ENCODE data around the gene PLSCR3.

The PLSCR3 gene

GRCh38 chr17:7394452-7395191 is at the start of gene PLSCR3:
TSS of gene PLSCR3 (minus strand) at chr17:7394525. CDS start at chr17:7394110, 415 bp downstream.
- TF ChIP-seq, protein P1, sequence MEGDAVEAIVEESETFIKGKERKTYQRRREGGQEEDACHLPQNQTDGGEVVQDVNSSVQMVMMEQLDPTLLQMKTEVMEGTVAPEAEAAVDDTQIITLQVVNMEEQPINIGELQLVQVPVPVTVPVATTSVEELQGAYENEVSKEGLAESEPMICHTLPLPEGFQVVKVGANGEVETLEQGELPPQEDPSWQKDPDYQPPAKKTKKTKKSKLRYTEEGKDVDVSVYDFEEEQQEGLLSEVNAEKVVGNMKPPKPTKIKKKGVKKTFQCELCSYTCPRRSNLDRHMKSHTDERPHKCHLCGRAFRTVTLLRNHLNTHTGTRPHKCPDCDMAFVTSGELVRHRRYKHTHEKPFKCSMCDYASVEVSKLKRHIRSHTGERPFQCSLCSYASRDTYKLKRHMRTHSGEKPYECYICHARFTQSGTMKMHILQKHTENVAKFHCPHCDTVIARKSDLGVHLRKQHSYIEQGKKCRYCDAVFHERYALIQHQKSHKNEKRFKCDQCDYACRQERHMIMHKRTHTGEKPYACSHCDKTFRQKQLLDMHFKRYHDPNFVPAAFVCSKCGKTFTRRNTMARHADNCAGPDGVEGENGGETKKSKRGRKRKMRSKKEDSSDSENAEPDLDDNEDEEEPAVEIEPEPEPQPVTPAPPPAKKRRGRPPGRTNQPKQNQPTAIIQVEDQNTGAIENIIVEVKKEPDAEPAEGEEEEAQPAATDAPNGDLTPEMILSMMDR (IDR thresholded peaks at IDR 0.05; ENCODE audit: extremely low read depth, missing control alignments) = no peak
- peak; percentile 99 for DNase-seq (ENCODE audit: low spot score)

GRCh38 chr17:7443499-7444485 is 49.5 kb upstream of the PLSCR3 start:
- no peak for DNase-seq (ENCODE audit: low spot score)
- TF ChIP-seq, protein P1 (IDR thresholded peaks at IDR 0.05; ENCODE audit: extremely low read depth, missing control alignments) = no peak

- TF ChIP-seq, protein P1 (IDR thresholded peaks at IDR 0.05; ENCODE audit: extremely low read depth, missing control alignments) = no peak
- no peak for DNase-seq (ENCODE audit: low spot score)
Measured at GRCh38 chr17:7442142-7442541, 47.8 kb upstream of the PLSCR3 start.

DNA sequence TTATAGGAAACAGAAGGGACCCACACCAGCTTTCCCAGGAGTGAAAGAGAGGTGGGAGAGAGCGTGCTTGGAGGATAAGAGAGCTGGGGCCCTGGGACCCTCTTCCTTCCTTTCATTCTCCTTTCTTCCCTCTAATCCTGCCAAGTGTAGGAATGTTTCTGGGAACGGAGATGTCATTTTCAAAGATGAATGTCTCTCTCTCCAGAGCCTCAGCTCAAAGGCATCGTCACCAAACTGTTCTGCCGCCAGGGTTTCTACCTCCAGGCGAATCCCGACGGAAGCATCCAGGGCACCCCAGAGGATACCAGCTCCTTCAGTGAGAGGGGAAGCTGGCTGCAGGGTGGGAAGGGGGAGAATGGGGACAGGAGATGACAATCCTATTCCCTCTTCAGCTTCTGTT is 46.9 kb upstream of the PLSCR3 start:
- DNase-seq (ENCODE audit: low spot score) = no peak
- TF ChIP-seq, protein P1 (IDR thresholded peaks at IDR 0.05; ENCODE audit: extremely low read depth, missing control alignments) = no peak

DNA sequence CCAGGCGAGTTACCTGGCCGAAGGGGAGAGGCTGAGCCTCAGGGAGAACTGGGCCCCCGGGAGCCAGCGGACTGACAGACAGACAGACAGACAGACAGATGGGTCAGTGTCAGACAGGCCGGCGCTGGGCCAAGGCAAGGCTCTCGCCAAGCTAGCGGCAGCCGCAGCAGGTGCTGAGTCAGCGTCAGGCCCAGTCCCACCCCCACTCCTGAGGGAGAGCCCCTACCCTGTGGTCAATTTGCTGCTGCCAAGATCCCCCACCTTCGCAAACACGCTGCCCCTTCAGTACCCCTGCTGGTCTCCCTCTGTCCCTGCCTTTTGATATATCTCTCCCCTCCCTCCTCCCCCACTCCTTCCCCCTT is 46.5 kb upstream of the PLSCR3 start:
- DNase-seq (ENCODE audit: low spot score) = peak; percentile 80
- TF ChIP-seq, protein P1 (IDR thresholded peaks at IDR 0.05; ENCODE audit: extremely low read depth, missing control alignments) = no peak

DNA sequence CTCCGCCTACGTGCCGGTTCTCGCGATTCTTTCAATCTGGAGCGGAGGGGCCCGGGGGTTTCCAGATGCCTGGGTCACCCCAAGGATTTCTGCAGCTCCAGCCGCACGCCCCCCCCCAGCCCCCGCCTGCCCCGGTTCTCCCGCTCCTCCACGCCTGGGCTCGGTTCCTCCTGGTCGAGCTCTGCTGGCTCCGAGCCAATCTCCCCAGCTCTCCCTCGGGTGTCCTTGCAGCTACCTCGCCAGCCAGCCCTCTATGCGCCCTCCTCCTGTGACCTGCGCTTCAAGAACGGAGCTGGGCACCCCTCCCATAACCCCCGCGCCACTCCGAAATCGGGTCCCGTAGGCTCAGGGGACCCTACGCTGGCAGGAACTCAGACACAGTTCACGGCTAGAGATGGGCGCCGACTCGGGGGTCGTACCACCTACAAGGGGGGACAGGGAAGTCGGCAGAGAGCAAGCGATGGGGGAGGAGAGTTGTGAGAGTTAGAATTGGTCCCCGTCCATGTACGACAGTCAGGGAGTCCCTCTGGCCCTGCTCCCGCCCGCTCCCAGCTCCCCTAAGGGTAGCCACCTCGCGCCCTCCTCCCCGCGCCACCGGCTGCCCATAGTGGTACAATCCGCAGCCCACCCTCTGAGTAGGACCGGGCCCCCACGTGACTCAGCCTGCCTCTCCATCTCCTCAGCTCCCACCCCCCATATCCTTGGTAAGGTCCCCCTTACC is 45.9 kb upstream of the PLSCR3 start:
- DNase-seq (ENCODE audit: low spot score) = peak; percentile 81
- TF ChIP-seq, protein P1 (IDR thresholded peaks at IDR 0.05; ENCODE audit: extremely low read depth, missing control alignments) = no peak
